Dedifferentiated amniotic fluid mesenchymal stem cell (primary cell): ENCODE measurements around the gene OTOS.
A peak's percentile ranks its signal among the peaks of the same experiment; 100 is the strongest.

Source experiments
- DNase-seq: peaks from one replicate; pipeline ENCODE4 v3.0.0-alpha.2; 2016; ENCODE audit errors: extremely low spot score

Gene OTOS

GRCh38 chr2:240151477-240152031 is 11.1 kb upstream of the OTOS start:
- no peak for DNase-seq

GRCh38 chr2:240149943-240150784 is 9.7 kb upstream of the OTOS start:
- DNase-seq = no peak

GRCh38 chr2:240147911-240148587 is 7.6 kb upstream of the OTOS start:
- no peak for DNase-seq

- no peak for DNase-seq
Measured at GRCh38 chr2:240147382-240147781, 6.9 kb upstream of the OTOS start.

GRCh38 chr2:240146627-240147278 is 6.3 kb upstream of the OTOS start:
- no peak for DNase-seq

GRCh38 chr2:240146141-240146561 is 5.7 kb upstream of the OTOS start:
- DNase-seq = no peak

GRCh38 chr2:240145461-240145860 is 5.0 kb upstream of the OTOS start:
- DNase-seq = no peak

GRCh38 chr2:240144649-240145261 is 4.3 kb upstream of the OTOS start:
- DNase-seq = no peak

GRCh38 chr2:240143801-240144648 is 3.6 kb upstream of the OTOS start:
- DNase-seq = peak; percentile 30

GRCh38 chr2:240143276-240143675 is 2.8 kb upstream of the OTOS start:
- DNase-seq = no peak

GRCh38 chr2:240142859-240143258 is 2.4 kb upstream of the OTOS start:
- no peak for DNase-seq

GRCh38 chr2:240142256-240142775 is 1.9 kb upstream of the OTOS start:
- no peak for DNase-seq

- DNase-seq = no peak
Measured at GRCh38 chr2:240141736-240142135, 1.3 kb upstream of the OTOS start.

- DNase-seq = no peak
Measured at GRCh38 chr2:240140920-240141319, 462 bp upstream of the OTOS start.

GRCh38 chr2:240139666-240140393 is 628 bp downstream of the OTOS start:
- no peak for DNase-seq

- no peak for DNase-seq
Measured at GRCh38 chr2:240139011-240139441, 1.4 kb downstream of the OTOS start.

- DNase-seq = no peak
Measured at GRCh38 chr2:240138254-240138984, 2.0 kb downstream of the OTOS start.

- DNase-seq = no peak
Measured at GRCh38 chr2:240137596-240138253, 2.7 kb downstream of the OTOS start.
